ENCODE results near the gene RNF225. TPM values are rescaled to one million over a fixed set of nuclear protein-coding genes. Genes with fewer than 3 reads are reported as not detected.
A peak's percentile ranks its signal among the peaks of the same experiment; 100 is the strongest.

The RNF225 gene
- total and polyA plus RNA-seq, 9 of the 15 experiments (the other 6 are each of a cell fraction or from before 2014, with no cell fraction given): 0.33 TPM; not detected in 8

DNA sequence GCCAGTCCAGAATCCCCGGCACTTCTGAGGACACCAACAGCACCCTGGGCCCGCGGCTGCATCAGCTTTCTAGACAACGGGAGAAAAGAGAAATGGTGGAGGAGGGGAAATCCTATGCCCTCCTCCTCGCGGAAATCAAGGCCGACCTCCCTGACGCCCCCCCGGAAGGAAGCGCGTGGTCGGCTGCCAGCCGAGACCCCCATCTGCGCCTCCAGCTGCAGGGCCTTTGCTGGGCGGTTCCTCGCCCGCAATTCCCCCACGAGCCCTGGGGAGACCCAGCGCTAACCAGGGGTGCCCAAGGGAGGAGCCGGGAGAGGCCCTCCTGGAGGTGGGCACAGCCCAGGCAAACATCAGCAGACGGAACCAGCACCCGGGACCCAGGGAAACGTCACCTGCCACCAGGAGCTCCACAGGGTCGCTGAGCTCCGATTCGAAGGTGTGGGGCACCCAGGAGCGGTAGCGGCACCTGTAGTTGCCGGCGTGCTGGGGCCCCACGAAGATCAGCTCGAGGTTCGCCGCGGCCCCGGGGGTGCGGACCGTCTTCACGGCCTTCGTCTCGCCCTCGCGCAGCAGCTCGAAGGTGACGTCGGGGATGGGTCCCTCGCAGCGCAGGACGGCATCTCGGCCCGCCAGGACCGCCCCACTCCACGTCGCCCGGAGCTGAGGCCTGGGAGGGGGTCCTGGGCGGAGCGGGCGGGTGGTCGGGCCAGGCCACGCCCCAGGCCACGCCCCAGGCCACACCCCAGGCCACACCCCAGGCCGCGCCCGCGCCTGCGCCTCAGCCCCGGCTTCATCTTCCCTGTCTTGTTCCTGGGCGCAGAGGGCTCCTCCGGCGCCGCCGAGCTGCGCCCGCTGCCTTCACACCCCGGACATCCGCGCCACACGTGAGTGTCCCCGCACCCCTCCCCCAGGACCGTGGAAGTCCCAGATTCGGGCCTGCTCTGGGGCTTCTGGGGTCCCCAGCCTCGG is 48.2 kb upstream of the RNF225 start (continued):
- TF ChIP-seq MYBL2 (IDR thresholded peaks at IDR 0.05; ENCODE audit: low read depth): no peak
- TF ChIP-seq MYBL2 (CRISPR knock-in tag; IDR thresholded peaks at IDR 0.05; ENCODE audit: borderline replicate concordance): no peak
- no peak for TF ChIP-seq SP2 (IDR thresholded peaks at IDR 0.05; ENCODE audit: extremely low read depth, low read depth, low read length, poor library complexity, severe bottlenecking)
- TF ChIP-seq TCF15 (CRISPR knock-in tag; IDR thresholded peaks at IDR 0.05): no peak
- TF ChIP-seq BHLHE40 (IDR thresholded peaks at IDR 0.05; ENCODE audit: low read length): peak; percentile 74
- peak; percentile 57; the same call in 1 of the 2 replicates for TF ChIP-seq ZNF263 (CRISPR knock-in tag; IDR thresholded peaks at IDR 0.05; ENCODE audit: borderline replicate concordance)
- TF ChIP-seq DNMT1 (IDR thresholded peaks at IDR 0.05): no peak
- TF ChIP-seq RFX1 (IDR thresholded peaks at IDR 0.05): no peak
- TF ChIP-seq RB1 (IDR thresholded peaks at IDR 0.05; ENCODE audit: low read depth): peak; percentile 40; the same call in 1 of the 2 replicates
- 0 out of 4 replicates have a peak, but pooled peaks of 1 of the 2 experiments have one; percentile 58 for TF ChIP-seq TEAD1 (CRISPR knock-in tag; IDR thresholded peaks at IDR 0.05)
- TF ChIP-seq ZNF436 (CRISPR knock-in tag; IDR thresholded peaks at IDR 0.05): no peak
- no peak for TF ChIP-seq POLR2AphosphoS5 (IDR thresholded peaks at IDR 0.05; ENCODE audit: control insufficient read depth, insufficient read depth, low read depth, low read length)
- TF ChIP-seq ZNF407 (IDR thresholded peaks at IDR 0.05; ENCODE audit: low read depth): no peak
- TF ChIP-seq ATF1 (CRISPR knock-in tag; IDR thresholded peaks at IDR 0.05): no peak
- peak; percentile 74 for TF ChIP-seq ATF1 (tag; IDR thresholded peaks at IDR 0.05)
- TF ChIP-seq ETV5 (CRISPR knock-in tag; IDR thresholded peaks at IDR 0.05; ENCODE audit: low read depth): peak; percentile 18; the same call in 1 of the 2 replicates
- TF ChIP-seq SRSF7 (optimal IDR thresholded peaks at IDR 0.05; ENCODE audit: low read depth, low read length): no peak
